Gastroesophageal sphincter (tissue), 3 donors: ENCODE results near the gene PLPP3.

Source experiments
- CTCF ChIP-seq, 4 experiments: fragments of 200-600 bp in 2 of 4; fragments of 450-650 bp in 2 of 4; sonication (generic) in 1 of 4; IDR thresholded peaks; one replicate each; pipeline ENCODE4 v1.5.1; 2017 to 2019; ENCODE audit warnings: antibody characterized with exemption in 4 of 4, mild to moderate bottlenecking in 2 of 4, moderate library complexity in 2 of 4
- EP300 ChIP-seq: sonication (generic); formaldehyde crosslinking; IDR thresholded peaks from one replicate; pipeline ENCODE4 v1.6.1; 2017; ENCODE audit warnings: antibody characterized with exemption, mild to moderate bottlenecking
- POLR2A ChIP-seq, 2 donors: fragments of 450-650 bp; IDR thresholded peaks; one replicate each; pipeline ENCODE4 v1.6.1; 2017; ENCODE audit warnings: antibody characterized with exemption in 2 of 2, mild to moderate bottlenecking in 2 of 2, moderate library complexity in 1 of 2

GRCh38 chr1:56489695-56490094 lies 89.7 kb downstream of the PLPP3 start:
- no peak for TF ChIP-seq EP300
- TF ChIP-seq CTCF (IDR thresholded peaks at IDR 0.05): no peak
- no peak for TF ChIP-seq POLR2A (IDR thresholded peaks at IDR 0.05)
